ENCODE data around the gene E2F6. TPM values are rescaled to one million over a fixed set of nuclear protein-coding genes. Genes with fewer than 3 reads are reported as not detected.

Gene E2F6
- total and polyA plus RNA-seq, 2 of the 13 experiments (the other 11 are each of a cell fraction or from before 2014, with no cell fraction given), result 27.3 to 36.0 TPM

DNA sequence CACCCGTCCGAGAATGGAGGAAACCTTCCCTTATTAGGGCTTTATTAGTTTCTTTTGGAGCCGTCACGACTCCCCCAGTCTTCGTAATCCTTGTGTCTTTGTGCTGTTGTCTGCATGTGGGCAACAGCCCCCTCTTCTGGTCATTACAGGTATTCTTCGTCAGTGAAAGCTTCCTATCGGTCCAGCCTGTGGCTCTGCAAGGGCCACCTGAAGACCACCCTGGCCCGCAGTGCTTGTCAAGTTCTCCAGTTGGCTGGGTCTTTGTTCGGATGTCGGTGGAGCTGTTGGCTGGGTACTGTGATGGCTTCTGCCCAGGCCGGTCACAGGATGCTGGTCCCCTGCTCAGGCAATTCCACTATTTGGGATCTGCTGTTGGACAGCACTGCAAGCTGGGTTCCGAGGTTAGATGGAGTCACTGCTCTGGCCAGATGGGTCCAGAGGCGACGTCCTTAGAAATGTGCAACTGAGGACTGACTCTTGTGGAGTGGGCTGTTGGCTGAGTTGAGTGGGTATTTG lies 19.2 kb downstream of the E2F6 start (continued):
- TF ChIP-seq, protein P1, sequence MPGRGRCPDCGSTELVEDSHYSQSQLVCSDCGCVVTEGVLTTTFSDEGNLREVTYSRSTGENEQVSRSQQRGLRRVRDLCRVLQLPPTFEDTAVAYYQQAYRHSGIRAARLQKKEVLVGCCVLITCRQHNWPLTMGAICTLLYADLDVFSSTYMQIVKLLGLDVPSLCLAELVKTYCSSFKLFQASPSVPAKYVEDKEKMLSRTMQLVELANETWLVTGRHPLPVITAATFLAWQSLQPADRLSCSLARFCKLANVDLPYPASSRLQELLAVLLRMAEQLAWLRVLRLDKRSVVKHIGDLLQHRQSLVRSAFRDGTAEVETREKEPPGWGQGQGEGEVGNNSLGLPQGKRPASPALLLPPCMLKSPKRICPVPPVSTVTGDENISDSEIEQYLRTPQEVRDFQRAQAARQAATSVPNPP (CRISPR knock-in tag; IDR thresholded peaks at IDR 0.05), result no peak
- TF ChIP-seq XRCC5 (optimal IDR thresholded peaks at IDR 0.05; ENCODE audit: low read length), result peak; percentile 30
- TF ChIP-seq, protein P2, sequence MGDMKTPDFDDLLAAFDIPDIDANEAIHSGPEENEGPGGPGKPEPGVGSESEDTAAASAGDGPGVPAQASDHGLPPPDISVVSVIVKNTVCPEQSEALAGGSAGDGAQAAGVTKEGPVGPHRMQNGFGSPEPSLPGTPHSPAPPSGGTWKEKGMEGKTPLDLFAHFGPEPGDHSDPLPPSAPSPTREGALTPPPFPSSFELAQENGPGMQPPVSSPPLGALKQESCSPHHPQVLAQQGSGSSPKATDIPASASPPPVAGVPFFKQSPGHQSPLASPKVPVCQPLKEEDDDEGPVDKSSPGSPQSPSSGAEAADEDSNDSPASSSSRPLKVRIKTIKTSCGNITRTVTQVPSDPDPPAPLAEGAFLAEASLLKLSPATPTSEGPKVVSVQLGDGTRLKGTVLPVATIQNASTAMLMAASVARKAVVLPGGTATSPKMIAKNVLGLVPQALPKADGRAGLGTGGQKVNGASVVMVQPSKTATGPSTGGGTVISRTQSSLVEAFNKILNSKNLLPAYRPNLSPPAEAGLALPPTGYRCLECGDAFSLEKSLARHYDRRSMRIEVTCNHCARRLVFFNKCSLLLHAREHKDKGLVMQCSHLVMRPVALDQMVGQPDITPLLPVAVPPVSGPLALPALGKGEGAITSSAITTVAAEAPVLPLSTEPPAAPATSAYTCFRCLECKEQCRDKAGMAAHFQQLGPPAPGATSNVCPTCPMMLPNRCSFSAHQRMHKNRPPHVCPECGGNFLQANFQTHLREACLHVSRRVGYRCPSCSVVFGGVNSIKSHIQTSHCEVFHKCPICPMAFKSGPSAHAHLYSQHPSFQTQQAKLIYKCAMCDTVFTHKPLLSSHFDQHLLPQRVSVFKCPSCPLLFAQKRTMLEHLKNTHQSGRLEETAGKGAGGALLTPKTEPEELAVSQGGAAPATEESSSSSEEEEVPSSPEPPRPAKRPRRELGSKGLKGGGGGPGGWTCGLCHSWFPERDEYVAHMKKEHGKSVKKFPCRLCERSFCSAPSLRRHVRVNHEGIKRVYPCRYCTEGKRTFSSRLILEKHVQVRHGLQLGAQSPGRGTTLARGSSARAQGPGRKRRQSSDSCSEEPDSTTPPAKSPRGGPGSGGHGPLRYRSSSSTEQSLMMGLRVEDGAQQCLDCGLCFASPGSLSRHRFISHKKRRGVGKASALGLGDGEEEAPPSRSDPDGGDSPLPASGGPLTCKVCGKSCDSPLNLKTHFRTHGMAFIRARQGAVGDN (CRISPR knock-in tag; IDR thresholded peaks at IDR 0.05), result peak; percentile 53
- TF ChIP-seq HOXA3 (CRISPR knock-in tag; IDR thresholded peaks at IDR 0.05), result no peak
- TF ChIP-seq SP140L (CRISPR knock-in tag; IDR thresholded peaks at IDR 0.05; ENCODE audit: borderline replicate concordance), result no peak

DNA sequence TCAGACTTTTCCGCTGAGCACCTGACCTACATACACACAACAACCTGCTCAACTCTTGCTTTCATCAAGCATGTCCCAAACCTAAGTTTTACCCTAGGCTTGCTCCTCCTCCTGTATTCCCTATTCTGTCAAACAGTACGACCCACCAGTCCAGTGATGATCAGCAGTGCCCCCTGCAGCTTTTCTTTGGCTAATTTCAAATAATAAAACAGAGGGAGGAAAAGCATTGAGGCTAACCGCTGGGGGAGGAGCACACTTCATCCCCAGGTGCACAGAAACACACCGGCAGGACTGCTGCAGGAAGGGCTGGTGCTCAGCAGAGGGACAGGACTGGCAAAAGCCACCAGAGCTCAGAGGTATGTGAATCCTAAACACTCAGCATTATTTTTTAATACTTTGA lies 21.2 kb downstream of the E2F6 start:
- Histone ChIP-seq H3K36me3 (replicated peaks in 1 of 2; ENCODE audit: control insufficient read depth in 1 of 2, insufficient read depth in 2 of 2, low read length in 2 of 2) (peaks cover 26 to 64% of the 10 kb centered on the region in 2 experiments), H2AFZ (ENCODE audit: low read length) (no peak overlapping the region), H3K4me3 (replicated peaks in 1 of 3; ENCODE audit: insufficient read depth in 1 of 3, low read depth in 2 of 3, low read length in 3 of 3) (no peak overlapping the region), H3K27ac (ENCODE audit: extremely low read length, insufficient read depth, low read length) (no peak overlapping the region), H3K9me3 (ENCODE audit: low read length) (peaks cover 19% of the 10 kb centered on the region; the same call in 1 of the 2 replicates), H3K27me3 (ENCODE audit: control insufficient read depth in 1 of 2, insufficient read depth in 2 of 2, low read length in 2 of 2) (no peaks in the 10 kb centered on the region), H4K20me1 (ENCODE audit: insufficient read depth, low read length) (no peaks in the 10 kb centered on the region), H3K9ac (ENCODE audit: insufficient read depth, low read depth, low read length) (no peak overlapping the region), H3K4me1 (ENCODE audit: insufficient read depth, low read length) (no peaks in the 10 kb centered on the region), H3K4me2 (ENCODE audit: low read depth, low read length) (no peak overlapping the region), H3K79me2 (ENCODE audit: insufficient read depth, low read length) (no peaks in the 10 kb centered on the region)
- in situ Hi-C loops (cut with HindIII; ENCODE audit: extremely low pct_ligation_motif_present, low pct_unique_long_range_greater_than_20kb), result loop anchor here (5.0 kb wide), 1 partner anchor 312 kb away; a partner anchor contains a TSS
- FAIRE-seq (no peak), DNase-seq (ENCODE audit: low spot score) (no peak), ATAC-seq (peak; percentile 9; the same call in 2 of the 3 replicates)
- 94% methylated on average over 4 of the region's 4 CpGs for WGBS (ENCODE audit: low lambda C conversion rate)
- CTCF ChIA-PET (ENCODE audit: low intra/inter-chr PET ratio, low total read pairs), result interaction anchor here (1.7 kb wide), 1 partner anchor 312 kb away, joined by 5 read pairs; a partner anchor contains a TSS
- POLR2A ChIA-PET, result no interaction called here
- TSS peak; percentile 10 for BruUV-seq (replicated peaks)
- intact Hi-C loops (cut with micrococcal nuclease; ENCODE audit: unreplicated experiment), result no loop called here
- TF ChIP-seq STAG1 (CRISPR knock-in tag; IDR thresholded peaks at IDR 0.05) (peak; percentile 48), ZBTB8A (CRISPR knock-in tag; IDR thresholded peaks at IDR 0.05; ENCODE audit: borderline replicate concordance, low read depth) (no peak), MAFK (conservative IDR thresholded peaks at IDR 0.05 in 1 of 2, IDR thresholded peaks at IDR 0.05 in 1 of 2; ENCODE audit: low read length in 2 of 2) (0 out of 4 replicates have a peak, but pooled peaks of 1 of the 2 experiments have one; percentile 8), SIN3A (IDR thresholded peaks at IDR 0.05; ENCODE audit: borderline replicate concordance, low read depth, low read length) (no peak), SMC3 (IDR thresholded peaks at IDR 0.05; ENCODE audit: low read length) (peak; percentile 28; the same call in 1 of the 2 replicates), ELF1 (CRISPR knock-in tag; IDR thresholded peaks at IDR 0.05) (no peak), SYNCRIP (IDR thresholded peaks at IDR 0.05; ENCODE audit: insufficient read depth, low read depth, low read length) (no peak), PHF5A (CRISPR knock-in tag; IDR thresholded peaks at IDR 0.05; ENCODE audit: low read depth, unreplicated experiment) (no peak)
- TF ChIP-seq, protein P3, sequence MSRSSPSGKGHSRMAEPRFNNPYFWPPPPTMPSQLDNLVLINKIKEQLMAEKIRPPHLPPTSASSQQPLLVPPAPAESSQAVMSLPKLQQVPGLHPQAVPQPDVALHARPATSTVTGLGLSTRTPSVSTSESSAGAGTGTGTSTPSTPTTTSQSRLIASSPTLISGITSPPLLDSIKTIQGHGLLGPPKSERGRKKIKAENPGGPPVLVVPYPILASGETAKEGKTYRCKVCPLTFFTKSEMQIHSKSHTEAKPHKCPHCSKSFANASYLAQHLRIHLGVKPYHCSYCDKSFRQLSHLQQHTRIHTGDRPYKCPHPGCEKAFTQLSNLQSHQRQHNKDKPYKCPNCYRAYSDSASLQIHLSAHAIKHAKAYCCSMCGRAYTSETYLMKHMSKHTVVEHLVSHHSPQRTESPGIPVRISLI (CRISPR knock-in tag; IDR thresholded peaks at IDR 0.05; ENCODE audit: borderline replicate concordance), result no peak
- TF ChIP-seq, protein P4, sequence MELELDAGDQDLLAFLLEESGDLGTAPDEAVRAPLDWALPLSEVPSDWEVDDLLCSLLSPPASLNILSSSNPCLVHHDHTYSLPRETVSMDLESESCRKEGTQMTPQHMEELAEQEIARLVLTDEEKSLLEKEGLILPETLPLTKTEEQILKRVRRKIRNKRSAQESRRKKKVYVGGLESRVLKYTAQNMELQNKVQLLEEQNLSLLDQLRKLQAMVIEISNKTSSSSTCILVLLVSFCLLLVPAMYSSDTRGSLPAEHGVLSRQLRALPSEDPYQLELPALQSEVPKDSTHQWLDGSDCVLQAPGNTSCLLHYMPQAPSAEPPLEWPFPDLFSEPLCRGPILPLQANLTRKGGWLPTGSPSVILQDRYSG (CRISPR knock-in tag; IDR thresholded peaks at IDR 0.05), result no peak

All from HepG2 (cell line).